Activated CD8-positive, alpha-beta T cell treated with anti-CD3 and anti-CD28 coated beads for 36 hours (primary cell): Measurements from ENCODE around the gene STEAP3. TPM values are rescaled to one million over a fixed set of nuclear protein-coding genes. Genes with fewer than 3 reads are reported as not detected.

Experiments used
- ATAC-seq: fragments of 200-7000 bp; cut with Tn5 transposase; one replicate; pipeline ENCODE4 v1.10.0; 2021; ENCODE audit warnings: mild to moderate bottlenecking, moderate library complexity
- CTCF ChIA-PET: fragments of 350-600 bp; sonication (Branson Sonifier 250); formaldehyde crosslinking; loops from one replicate; lab custom pipeline; 2021; ENCODE audit warnings: antibody characterized with exemption; lab: Charles Lee
- POLR2A ChIA-PET: fragments of 350-600 bp; sonication (Branson Sonifier 250); formaldehyde crosslinking; loops from one replicate; lab custom pipeline; 2021; ENCODE audit warnings: antibody characterized with exemption; lab: Charles Lee
- DNase-seq: peaks from one replicate; pipeline ENCODE4 v3.0.0-alpha.2; 2020
- H3K27ac Mint-ChIP-seq: one replicate; pipeline ENCODE4 v1.8.0; 2021; ENCODE audit warnings: mild to moderate bottlenecking, mixed read lengths
- H3K27me3 Mint-ChIP-seq: one replicate; pipeline ENCODE4 v1.8.0; 2021; ENCODE audit warnings: mixed read lengths
- H3K36me3 Mint-ChIP-seq: one replicate; pipeline ENCODE4 v1.8.0; 2021; ENCODE audit warnings: low read depth, mixed read lengths
- H3K4me1 Mint-ChIP-seq: one replicate; pipeline ENCODE4 v1.8.0; 2021; ENCODE audit warnings: low read depth, mixed read lengths
- H3K4me3 Mint-ChIP-seq: one replicate; pipeline ENCODE4 v1.8.0; 2021; ENCODE audit warnings: mild to moderate bottlenecking, moderate library complexity, mixed read lengths
- H3K9me3 Mint-ChIP-seq: one replicate; pipeline ENCODE4 v1.8.0; 2021; ENCODE audit warnings: mixed read lengths
- intact Hi-C: fragments of 100-400 bp; cut with micrococcal nuclease; formaldehyde crosslinking; loops from one replicate; pipeline ENCODE4 v1.10.0; 2022
- total RNA-seq, 2 experiments: library from RNA; stranded (reverse); gene quantifications; one replicate each; pipeline ENCODE4 v1.2.3, GENCODE V29; 2021
- TF ChIP-seq, protein P1 (sequence below): fragments of 200-600 bp; IDR thresholded peaks from one replicate; pipeline ENCODE4 v1.8.0; 2022; ENCODE audit warnings: antibody characterized with exemption, mild to moderate bottlenecking

STEAP3 gene
- total RNA-seq, 2 experiments from 2014 or later = 0.18 to 0.34 TPM

DNA sequence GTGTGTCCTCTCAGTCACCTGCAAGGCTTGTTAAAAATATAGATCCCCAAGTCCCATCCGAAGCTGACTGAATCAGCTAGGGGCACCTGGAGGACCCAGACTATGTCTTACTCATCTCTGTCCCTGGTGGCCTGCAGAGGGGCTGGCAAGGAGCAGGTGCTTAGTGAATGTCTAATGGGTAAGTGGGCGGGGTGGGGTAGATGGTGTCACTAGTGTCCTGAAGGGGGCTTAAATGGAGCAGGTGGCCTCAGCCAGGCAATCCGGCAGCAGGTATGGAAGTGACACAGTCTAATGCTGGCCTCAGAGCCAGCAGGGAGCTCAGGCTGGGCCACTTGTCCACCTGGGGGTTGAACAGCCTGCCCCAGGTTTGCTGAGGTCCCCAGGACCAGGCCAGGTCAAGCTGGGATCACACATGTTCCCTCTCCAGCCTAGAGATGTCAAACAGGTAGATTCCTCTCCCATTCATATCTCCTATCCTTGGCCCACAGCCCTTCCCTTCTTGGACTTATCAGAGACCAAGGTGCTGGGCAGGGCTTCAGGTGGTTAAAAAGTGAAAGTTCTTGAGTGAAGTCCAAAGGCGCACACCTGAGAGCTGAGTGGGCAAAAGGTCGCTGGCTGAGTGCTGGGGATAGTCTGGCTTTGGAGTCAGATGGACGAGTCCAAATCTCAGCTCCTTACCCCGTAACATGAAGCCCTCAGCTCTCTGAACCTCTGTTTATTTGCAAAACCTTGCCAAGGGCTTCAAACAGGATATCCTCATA, 1.7 kb downstream of the STEAP3 start:
- Mint-ChIP-seq H3K36me3 (no peaks in the 10 kb centered on the region), H3K27ac (no peak overlapping the region), H3K4me1 (no peaks in the 10 kb centered on the region), H3K27me3 (peaks cover 28% of the 10 kb centered on the region), H3K4me3 (no peak overlapping the region), H3K9me3 (no peaks in the 10 kb centered on the region)
- POLR2A ChIA-PET = interaction anchor here (0.6 kb wide), 1 partner anchor 77 kb away, joined by 3 read pairs; no protein-coding TSS in a partner anchor
- intact Hi-C loops = no loop called here
- TF ChIP-seq, protein P1, sequence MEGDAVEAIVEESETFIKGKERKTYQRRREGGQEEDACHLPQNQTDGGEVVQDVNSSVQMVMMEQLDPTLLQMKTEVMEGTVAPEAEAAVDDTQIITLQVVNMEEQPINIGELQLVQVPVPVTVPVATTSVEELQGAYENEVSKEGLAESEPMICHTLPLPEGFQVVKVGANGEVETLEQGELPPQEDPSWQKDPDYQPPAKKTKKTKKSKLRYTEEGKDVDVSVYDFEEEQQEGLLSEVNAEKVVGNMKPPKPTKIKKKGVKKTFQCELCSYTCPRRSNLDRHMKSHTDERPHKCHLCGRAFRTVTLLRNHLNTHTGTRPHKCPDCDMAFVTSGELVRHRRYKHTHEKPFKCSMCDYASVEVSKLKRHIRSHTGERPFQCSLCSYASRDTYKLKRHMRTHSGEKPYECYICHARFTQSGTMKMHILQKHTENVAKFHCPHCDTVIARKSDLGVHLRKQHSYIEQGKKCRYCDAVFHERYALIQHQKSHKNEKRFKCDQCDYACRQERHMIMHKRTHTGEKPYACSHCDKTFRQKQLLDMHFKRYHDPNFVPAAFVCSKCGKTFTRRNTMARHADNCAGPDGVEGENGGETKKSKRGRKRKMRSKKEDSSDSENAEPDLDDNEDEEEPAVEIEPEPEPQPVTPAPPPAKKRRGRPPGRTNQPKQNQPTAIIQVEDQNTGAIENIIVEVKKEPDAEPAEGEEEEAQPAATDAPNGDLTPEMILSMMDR = no peak
- DNase-seq (peak; percentile 11), ATAC-seq (peak; percentile 64)
- CTCF ChIA-PET = interaction anchor here (1.1 to 1.9 kb wide), 2 partner anchors 39 to 251 kb away, joined by 3 to 6 read pairs; no protein-coding TSS in a partner anchor

DNA sequence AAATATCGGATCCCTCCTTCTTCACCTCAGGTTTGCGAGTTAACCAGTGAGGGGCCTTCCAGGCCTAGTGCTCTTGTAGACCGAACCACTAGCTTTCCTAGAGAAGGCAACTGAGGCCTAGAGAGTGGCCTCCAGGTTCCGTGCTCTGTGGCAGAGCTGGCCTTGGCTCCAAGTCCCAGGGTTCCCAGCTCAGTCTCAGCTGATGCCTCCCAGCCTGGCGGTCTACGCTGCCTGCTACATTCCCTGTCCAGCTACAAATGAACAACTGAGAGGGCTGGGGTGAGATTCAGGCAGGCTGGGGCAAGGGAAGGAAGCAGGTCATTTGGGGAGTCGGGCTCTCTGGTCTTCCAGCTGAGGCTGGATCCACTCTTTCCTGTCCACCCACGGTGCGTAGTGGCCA, 2.3 kb downstream of the STEAP3 start:
- POLR2A ChIA-PET = no interaction called here
- intact Hi-C loops = no loop called here
- TF ChIP-seq, protein P1 = no peak
- ATAC-seq (no peak), DNase-seq (no peak)
- no peaks in the 10 kb centered on the region for H3K9me3 Mint-ChIP-seq
- peaks cover 27% of the 10 kb centered on the region for H3K27me3 Mint-ChIP-seq
- CTCF ChIA-PET = interaction anchor here (1.1 to 1.9 kb wide), 2 partner anchors 39 to 251 kb away, joined by 3 to 6 read pairs; no protein-coding TSS in a partner anchor
- H3K4me1 Mint-ChIP-seq = no peaks in the 10 kb centered on the region
- no peak overlapping the region for H3K4me3 Mint-ChIP-seq
- H3K36me3 Mint-ChIP-seq = no peaks in the 10 kb centered on the region
- no peak overlapping the region for H3K27ac Mint-ChIP-seq

DNA sequence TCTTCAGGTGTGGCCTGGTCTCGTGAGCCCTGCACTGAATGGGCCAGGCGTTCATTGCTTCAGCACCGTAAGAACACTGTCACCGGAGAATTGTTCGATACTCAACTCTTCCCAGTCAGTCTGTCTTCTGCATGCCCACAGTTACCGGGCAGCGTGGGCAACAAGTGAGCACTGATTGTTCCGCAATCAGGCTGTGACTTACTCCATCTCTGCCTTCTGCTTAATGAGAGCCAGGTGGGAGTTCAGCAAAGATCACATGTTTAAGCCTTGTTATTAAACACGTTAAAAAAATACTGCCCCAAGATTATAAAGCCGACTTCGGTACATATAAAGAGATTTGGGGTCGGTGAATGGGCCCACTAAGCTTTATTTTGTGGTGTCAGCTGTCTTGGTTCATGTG, 3.7 kb downstream of the STEAP3 start:
- DNase-seq (no peak), ATAC-seq (no peak)
- H3K4me3 Mint-ChIP-seq = no peak overlapping the region
- no peaks in the 10 kb centered on the region for H3K36me3 Mint-ChIP-seq
- TF ChIP-seq, protein P1 = no peak
- POLR2A ChIA-PET = no interaction called here
- intact Hi-C loops = no loop called here
- peaks cover 1% of the 10 kb centered on the region for H3K4me1 Mint-ChIP-seq
- no peak overlapping the region for H3K27ac Mint-ChIP-seq
- H3K9me3 Mint-ChIP-seq = no peaks in the 10 kb centered on the region
- H3K27me3 Mint-ChIP-seq = peaks cover 16% of the 10 kb centered on the region
- CTCF ChIA-PET = no interaction called here

DNA sequence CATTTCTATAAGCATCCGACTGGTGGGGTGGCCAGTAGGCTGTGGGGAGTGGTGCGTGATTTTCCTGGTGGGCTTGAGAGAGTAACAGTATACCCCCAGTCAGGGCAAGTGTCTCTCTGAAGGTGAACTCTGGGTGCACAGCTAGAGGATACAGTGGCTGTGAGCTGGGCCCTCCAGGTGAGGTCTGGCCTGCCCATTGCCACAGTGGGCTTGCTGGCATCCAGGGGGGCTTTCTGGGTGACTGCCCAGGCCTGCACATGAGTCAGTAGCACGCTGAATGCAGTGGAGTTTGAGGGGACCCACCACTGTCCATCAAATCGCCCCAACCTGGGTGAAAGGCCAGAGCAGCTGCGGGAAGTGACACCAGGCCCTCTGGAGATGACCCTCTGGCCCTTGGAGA, 4.5 kb downstream of the STEAP3 start:
- no peaks in the 10 kb centered on the region for H3K9me3 Mint-ChIP-seq
- peaks cover 11% of the 10 kb centered on the region for H3K27me3 Mint-ChIP-seq
- no peak for ATAC-seq
- H3K36me3 Mint-ChIP-seq = no peaks in the 10 kb centered on the region
- peaks cover 4% of the 10 kb centered on the region for H3K4me1 Mint-ChIP-seq
- no peak overlapping the region for H3K4me3 Mint-ChIP-seq
- CTCF ChIA-PET = no interaction called here
- no peak for DNase-seq
- H3K27ac Mint-ChIP-seq = no peak overlapping the region
- TF ChIP-seq, protein P1 = no peak
- POLR2A ChIA-PET = no interaction called here
- intact Hi-C loops = no loop called here

DNA sequence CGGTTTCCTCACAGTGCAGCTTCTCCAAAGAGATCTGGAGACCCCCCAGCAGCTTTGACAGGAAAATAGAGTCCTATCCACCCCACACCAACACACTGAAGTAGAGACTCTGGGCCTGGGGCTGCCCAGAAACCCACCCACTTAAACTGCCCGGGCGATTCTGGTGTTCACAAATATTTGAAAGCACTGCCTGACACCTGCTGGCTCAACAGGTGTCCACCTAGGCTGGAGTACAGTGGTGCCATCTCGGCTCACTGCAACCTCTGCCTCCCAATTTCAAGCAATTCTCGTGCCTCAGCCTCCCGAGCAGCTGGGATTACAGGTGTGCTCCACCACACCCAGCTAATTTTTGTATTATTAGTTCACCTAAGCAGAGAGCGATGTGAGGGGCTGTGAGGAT, 5.3 kb downstream of the STEAP3 start:
- H3K4me1 Mint-ChIP-seq = peaks cover 4% of the 10 kb centered on the region
- ATAC-seq = no peak
- no peaks in the 10 kb centered on the region for H3K36me3 Mint-ChIP-seq
- no peak overlapping the region for H3K4me3 Mint-ChIP-seq
- H3K9me3 Mint-ChIP-seq = no peaks in the 10 kb centered on the region
- ChIA-PET POLR2A (no interaction called here), CTCF (no interaction called here)
- intact Hi-C loops = no loop called here
- no peak overlapping the region for H3K27ac Mint-ChIP-seq
- TF ChIP-seq, protein P1 = no peak
- H3K27me3 Mint-ChIP-seq = peaks cover 10% of the 10 kb centered on the region
- no peak for DNase-seq
